ENCODE results near the gene GDI1.

GDI1 gene

DNA sequence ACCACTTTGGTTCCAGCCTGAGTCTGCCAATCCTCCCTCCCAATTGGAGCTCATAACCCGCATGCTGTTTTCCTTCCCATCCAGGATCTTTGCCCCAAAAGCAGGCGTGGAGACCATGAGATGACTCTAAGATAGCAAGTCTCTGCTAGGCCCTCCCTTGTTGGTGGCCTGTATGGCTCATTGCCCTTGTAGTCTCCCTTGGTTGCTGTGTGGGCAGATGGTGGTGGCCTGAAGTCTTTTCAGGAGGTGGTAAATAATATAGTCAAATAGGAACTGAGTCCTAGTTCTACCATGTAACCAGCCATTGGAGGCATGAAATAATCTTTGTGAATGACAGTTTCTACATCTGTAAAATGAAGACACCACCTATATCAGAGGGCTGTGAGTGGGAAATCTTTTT lies 7.2 kb upstream of the GDI1 start:
- Histone ChIP-seq H3K9me3 (ENCODE audit: control insufficient read depth, insufficient read depth, low read depth, low read length) (no peaks in the 10 kb centered on the region), H3K4me1 (ENCODE audit: control insufficient read depth, insufficient read depth, low read length) (no peaks in the 10 kb centered on the region), H3K4me3 (ENCODE audit: low read depth, low read length) (peak overlapping the region; percentile 10), H3K36me3 (ENCODE audit: control insufficient read depth in 2 of 2, insufficient read depth in 1 of 2, low read length in 2 of 2) (peaks cover 0 to 38% of the 10 kb centered on the region in 2 experiments; a peak in 1 of 3 replicates), H3K27ac (ENCODE audit: extremely low read depth, low read depth, low read length) (no peak overlapping the region)
- ChIA-PET POLR2A (interaction anchor here (0.8 to 2.1 kb wide), 3 partner anchors 18 to 27 kb away, joined by 3 to 7 read pairs (median 3); no protein-coding TSS in a partner anchor), CTCF (interaction anchor here (0.6 to 1.1 kb wide), 2 partner anchors 14 to 97 kb away, joined by 4 read pairs; no protein-coding TSS in a partner anchor)
- no peak for TF ChIP-seq ZNF529 (tag by site-specific recombination; IDR thresholded peaks at IDR 0.05; ENCODE audit: insufficient replicate concordance)
- no peak for TF ChIP-seq SALL2 (tag by site-specific recombination; IDR thresholded peaks at IDR 0.05; ENCODE audit: borderline replicate concordance)
- no peak for TF ChIP-seq ZNF19 (tag by site-specific recombination; IDR thresholded peaks at IDR 0.05; ENCODE audit: low read depth)
- TF ChIP-seq, protein P1, sequence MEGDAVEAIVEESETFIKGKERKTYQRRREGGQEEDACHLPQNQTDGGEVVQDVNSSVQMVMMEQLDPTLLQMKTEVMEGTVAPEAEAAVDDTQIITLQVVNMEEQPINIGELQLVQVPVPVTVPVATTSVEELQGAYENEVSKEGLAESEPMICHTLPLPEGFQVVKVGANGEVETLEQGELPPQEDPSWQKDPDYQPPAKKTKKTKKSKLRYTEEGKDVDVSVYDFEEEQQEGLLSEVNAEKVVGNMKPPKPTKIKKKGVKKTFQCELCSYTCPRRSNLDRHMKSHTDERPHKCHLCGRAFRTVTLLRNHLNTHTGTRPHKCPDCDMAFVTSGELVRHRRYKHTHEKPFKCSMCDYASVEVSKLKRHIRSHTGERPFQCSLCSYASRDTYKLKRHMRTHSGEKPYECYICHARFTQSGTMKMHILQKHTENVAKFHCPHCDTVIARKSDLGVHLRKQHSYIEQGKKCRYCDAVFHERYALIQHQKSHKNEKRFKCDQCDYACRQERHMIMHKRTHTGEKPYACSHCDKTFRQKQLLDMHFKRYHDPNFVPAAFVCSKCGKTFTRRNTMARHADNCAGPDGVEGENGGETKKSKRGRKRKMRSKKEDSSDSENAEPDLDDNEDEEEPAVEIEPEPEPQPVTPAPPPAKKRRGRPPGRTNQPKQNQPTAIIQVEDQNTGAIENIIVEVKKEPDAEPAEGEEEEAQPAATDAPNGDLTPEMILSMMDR (tag by site-specific recombination; IDR thresholded peaks at IDR 0.05): no peak
- no peak for TF ChIP-seq SP3 (tag by site-specific recombination; IDR thresholded peaks at IDR 0.05)
- no peak for TF ChIP-seq ZFP41 (tag by site-specific recombination; IDR thresholded peaks at IDR 0.05; ENCODE audit: borderline replicate concordance)

DNA sequence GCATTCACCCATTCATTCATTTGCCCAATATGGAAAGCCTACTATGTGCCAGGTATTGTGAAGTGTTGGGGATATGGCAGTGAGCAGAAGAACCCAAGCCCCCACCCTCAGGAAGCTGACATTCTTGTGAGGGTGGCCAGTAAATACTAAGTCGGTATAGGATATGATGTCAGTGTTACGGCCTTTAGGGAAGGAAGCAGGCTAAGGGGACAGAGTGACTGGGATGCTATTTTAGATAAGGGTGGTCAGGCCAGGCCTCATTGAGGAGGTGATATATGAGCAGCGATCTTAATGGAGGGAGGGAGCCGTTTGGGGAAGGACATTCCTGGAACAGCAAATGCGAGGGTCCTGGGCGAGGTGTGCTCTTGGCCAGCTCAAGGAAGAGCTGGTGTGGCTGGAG lies 6.5 kb upstream of the GDI1 start:
- TF ChIP-seq ZNF341 (tag by site-specific recombination; IDR thresholded peaks at IDR 0.05; ENCODE audit: low read depth): peak; percentile 38
- TF ChIP-seq, protein P2, sequence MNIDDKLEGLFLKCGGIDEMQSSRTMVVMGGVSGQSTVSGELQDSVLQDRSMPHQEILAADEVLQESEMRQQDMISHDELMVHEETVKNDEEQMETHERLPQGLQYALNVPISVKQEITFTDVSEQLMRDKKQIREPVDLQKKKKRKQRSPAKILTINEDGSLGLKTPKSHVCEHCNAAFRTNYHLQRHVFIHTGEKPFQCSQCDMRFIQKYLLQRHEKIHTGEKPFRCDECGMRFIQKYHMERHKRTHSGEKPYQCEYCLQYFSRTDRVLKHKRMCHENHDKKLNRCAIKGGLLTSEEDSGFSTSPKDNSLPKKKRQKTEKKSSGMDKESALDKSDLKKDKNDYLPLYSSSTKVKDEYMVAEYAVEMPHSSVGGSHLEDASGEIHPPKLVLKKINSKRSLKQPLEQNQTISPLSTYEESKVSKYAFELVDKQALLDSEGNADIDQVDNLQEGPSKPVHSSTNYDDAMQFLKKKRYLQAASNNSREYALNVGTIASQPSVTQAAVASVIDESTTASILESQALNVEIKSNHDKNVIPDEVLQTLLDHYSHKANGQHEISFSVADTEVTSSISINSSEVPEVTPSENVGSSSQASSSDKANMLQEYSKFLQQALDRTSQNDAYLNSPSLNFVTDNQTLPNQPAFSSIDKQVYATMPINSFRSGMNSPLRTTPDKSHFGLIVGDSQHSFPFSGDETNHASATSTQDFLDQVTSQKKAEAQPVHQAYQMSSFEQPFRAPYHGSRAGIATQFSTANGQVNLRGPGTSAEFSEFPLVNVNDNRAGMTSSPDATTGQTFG (tag by site-specific recombination; IDR thresholded peaks at IDR 0.05; ENCODE audit: borderline replicate concordance): no peak
- Histone ChIP-seq H3K4me1 (ENCODE audit: control insufficient read depth, insufficient read depth, low read length) (no peaks in the 10 kb centered on the region), H3K27ac (ENCODE audit: extremely low read depth, low read depth, low read length) (no peak overlapping the region), H3K9me3 (ENCODE audit: control insufficient read depth, insufficient read depth, low read depth, low read length) (no peaks in the 10 kb centered on the region), H3K4me3 (ENCODE audit: low read depth, low read length) (no peak overlapping the region), H3K36me3 (ENCODE audit: control insufficient read depth in 2 of 2, insufficient read depth in 1 of 2, low read length in 2 of 2) (peaks cover 0 to 46% of the 10 kb centered on the region in 2 experiments; a peak in 1 of 3 replicates)
- ChIA-PET CTCF (interaction anchor here (0.6 kb wide), 1 partner anchor 15 kb away, joined by 4 read pairs; no protein-coding TSS in a partner anchor), POLR2A (no interaction called here)

DNA sequence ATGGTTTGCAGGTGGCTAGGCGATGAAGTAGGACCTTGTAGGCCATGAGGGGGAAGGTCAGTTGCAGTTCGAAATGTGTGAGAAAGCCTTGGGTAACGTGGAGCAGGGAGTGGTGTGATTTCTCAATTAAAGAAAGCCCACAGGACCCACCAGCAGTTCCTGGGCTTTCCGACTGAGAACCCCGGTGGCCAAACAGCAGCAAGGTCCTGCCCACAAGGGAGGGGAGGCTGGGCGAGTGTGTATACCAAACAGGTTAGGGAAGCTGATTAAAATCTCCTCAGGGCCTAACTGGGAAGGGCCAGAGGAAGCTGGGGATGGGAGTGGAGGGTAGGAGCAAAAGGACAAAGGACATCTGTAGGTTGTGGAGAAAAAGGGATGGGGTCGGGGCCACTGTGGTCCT lies 6.0 kb upstream of the GDI1 start:
- no peak overlapping the region for H3K4me3 ChIP-seq (ENCODE audit: low read depth, low read length)
- ChIA-PET POLR2A (interaction anchor here (0.6 to 1.1 kb wide), 3 partner anchors 10 to 22 kb away, joined by 3 read pairs; partner anchors contain the start of gene DNASE1L1), CTCF (no interaction called here)
- no peaks in the 10 kb centered on the region for H3K4me1 ChIP-seq (ENCODE audit: control insufficient read depth, insufficient read depth, low read length)
- H3K9me3 ChIP-seq (ENCODE audit: control insufficient read depth, insufficient read depth, low read depth, low read length): no peaks in the 10 kb centered on the region
- peaks cover 0 to 50% of the 10 kb centered on the region in 2 experiments; a peak in 1 of 3 replicates for H3K36me3 ChIP-seq (ENCODE audit: control insufficient read depth in 2 of 2, insufficient read depth in 1 of 2, low read length in 2 of 2)
- no peak overlapping the region for H3K27ac ChIP-seq (ENCODE audit: extremely low read depth, low read depth, low read length)
- TF ChIP-seq, protein P3, sequence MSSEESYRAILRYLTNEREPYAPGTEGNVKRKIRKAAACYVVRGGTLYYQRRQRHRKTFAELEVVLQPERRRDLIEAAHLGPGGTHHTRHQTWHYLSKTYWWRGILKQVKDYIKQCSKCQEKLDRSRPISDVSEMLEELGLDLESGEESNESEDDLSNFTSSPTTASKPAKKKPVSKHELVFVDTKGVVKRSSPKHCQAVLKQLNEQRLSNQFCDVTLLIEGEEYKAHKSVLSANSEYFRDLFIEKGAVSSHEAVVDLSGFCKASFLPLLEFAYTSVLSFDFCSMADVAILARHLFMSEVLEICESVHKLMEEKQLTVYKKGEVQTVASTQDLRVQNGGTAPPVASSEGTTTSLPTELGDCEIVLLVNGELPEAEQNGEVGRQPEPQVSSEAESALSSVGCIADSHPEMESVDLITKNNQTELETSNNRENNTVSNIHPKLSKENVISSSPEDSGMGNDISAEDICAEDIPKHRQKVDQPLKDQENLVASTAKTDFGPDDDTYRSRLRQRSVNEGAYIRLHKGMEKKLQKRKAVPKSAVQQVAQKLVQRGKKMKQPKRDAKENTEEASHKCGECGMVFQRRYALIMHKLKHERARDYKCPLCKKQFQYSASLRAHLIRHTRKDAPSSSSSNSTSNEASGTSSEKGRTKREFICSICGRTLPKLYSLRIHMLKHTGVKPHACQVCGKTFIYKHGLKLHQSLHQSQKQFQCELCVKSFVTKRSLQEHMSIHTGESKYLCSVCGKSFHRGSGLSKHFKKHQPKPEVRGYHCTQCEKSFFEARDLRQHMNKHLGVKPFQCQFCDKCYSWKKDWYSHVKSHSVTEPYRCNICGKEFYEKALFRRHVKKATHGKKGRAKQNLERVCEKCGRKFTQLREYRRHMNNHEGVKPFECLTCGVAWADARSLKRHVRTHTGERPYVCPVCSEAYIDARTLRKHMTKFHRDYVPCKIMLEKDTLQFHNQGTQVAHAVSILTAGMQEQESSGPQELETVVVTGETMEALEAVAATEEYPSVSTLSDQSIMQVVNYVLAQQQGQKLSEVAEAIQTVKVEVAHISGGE (tag by site-specific recombination; conservative IDR thresholded peaks at IDR 0.05; ENCODE audit: low read depth): no peak
- no peak for TF ChIP-seq PRDM4 (tag by site-specific recombination; IDR thresholded peaks at IDR 0.05)
- TF ChIP-seq, protein P4, sequence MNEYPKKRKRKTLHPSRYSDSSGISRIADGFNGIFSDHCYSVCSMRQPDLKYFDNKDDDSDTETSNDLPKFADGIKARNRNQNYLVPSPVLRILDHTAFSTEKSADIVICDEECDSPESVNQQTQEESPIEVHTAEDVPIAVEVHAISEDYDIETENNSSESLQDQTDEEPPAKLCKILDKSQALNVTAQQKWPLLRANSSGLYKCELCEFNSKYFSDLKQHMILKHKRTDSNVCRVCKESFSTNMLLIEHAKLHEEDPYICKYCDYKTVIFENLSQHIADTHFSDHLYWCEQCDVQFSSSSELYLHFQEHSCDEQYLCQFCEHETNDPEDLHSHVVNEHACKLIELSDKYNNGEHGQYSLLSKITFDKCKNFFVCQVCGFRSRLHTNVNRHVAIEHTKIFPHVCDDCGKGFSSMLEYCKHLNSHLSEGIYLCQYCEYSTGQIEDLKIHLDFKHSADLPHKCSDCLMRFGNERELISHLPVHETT (tag by site-specific recombination; IDR thresholded peaks at IDR 0.05): no peak
- TF ChIP-seq, protein P5, sequence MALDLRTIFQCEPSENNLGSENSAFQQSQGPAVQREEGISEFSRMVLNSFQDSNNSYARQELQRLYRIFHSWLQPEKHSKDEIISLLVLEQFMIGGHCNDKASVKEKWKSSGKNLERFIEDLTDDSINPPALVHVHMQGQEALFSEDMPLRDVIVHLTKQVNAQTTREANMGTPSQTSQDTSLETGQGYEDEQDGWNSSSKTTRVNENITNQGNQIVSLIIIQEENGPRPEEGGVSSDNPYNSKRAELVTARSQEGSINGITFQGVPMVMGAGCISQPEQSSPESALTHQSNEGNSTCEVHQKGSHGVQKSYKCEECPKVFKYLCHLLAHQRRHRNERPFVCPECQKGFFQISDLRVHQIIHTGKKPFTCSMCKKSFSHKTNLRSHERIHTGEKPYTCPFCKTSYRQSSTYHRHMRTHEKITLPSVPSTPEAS (tag by site-specific recombination; IDR thresholded peaks at IDR 0.05): no peak
- TF ChIP-seq ZNF660 (tag by site-specific recombination; IDR thresholded peaks at IDR 0.05): no peak
- no peak for TF ChIP-seq ZFP69B (tag by site-specific recombination; IDR thresholded peaks at IDR 0.05)
- TF ChIP-seq ZNF658 (tag by site-specific recombination; IDR thresholded peaks at IDR 0.05): no peak
- TF ChIP-seq ZNF677 (tag by site-specific recombination; IDR thresholded peaks at IDR 0.05): no peak
- no peak for TF ChIP-seq ZFHX2 (tag by site-specific recombination; conservative IDR thresholded peaks at IDR 0.05)
- no peak for TF ChIP-seq ZNF112 (tag by site-specific recombination; IDR thresholded peaks at IDR 0.05)

Measured in HEK293 (cell line).